IMR-90 (cell line): ENCODE measurements around the gene DNM3. TPM values are rescaled to one million over a fixed set of nuclear protein-coding genes. Genes with fewer than 3 reads are reported as not detected.

Experiments used
- ATAC-seq: fragments of 200-7000 bp; cut with Tn5 transposase; 2 replicates; pipeline ENCODE4 v1.9.1; 2020; ENCODE audit warnings: low read depth, mild to moderate bottlenecking, moderate library complexity
- BruUV-seq: library from RNA; stranded (reverse); fragments of 400-500 nt; replicated peaks from 2 replicates; lab custom pipeline; 2021; lab: Mats Ljungman, UMichigan
- CTCF ChIA-PET: fragments of 300-600 bp; formaldehyde crosslinking; extraction: SDS; loops from one replicate; lab custom pipeline; 2021; ENCODE audit warnings: antibody characterized with exemption; lab: Yijun Ruan, JAX
- POLR2A ChIA-PET: fragments of 300-600 bp; sonication (Branson Sonifier 250); formaldehyde crosslinking; loops from one replicate; lab custom pipeline; 2022; ENCODE audit warnings: antibody characterized with exemption; ENCODE audit not compliant: unreplicated experiment; lab: Charles Lee
- DNase-seq: peaks from one replicate; pipeline ENCODE4 v3.0.0; 2013
- H2AFZ ChIP-seq: replicated peaks from 2 replicates; pipeline ENCODE3; 2013; ENCODE audit warnings: low read length, mild to moderate bottlenecking; ENCODE audit not compliant: poor library complexity
- H2AK5ac ChIP-seq: 2 replicates; pipeline ENCODE4 v1.6.1; 2013; ENCODE audit warnings: low read depth, low read length, inconsistent platforms
- H2AK9ac ChIP-seq: replicated peaks from 2 replicates; pipeline ENCODE3; 2013; ENCODE audit warnings: mild to moderate bottlenecking, low read depth, low read length, moderate library complexity; ENCODE audit not compliant: poor library complexity
- H2BK120ac ChIP-seq: 2 replicates; pipeline ENCODE4 v1.6.1; 2013; ENCODE audit warnings: low read depth, low read length, inconsistent platforms
- H2BK15ac ChIP-seq: 3 replicates; pipeline ENCODE4 v1.6.1; 2013; ENCODE audit warnings: low read depth, low read length, inconsistent platforms
- H2BK20ac ChIP-seq: 2 replicates; pipeline ENCODE4 v1.6.1; 2013; ENCODE audit warnings: low read depth, mild to moderate bottlenecking, inconsistent platforms, low read length, moderate library complexity
- H2BK5ac ChIP-seq: 2 replicates; pipeline ENCODE4 v1.6.1; 2013; ENCODE audit warnings: mild to moderate bottlenecking, low read depth, low read length, inconsistent platforms; ENCODE audit not compliant: poor library complexity, severe bottlenecking
- H3K14ac ChIP-seq: replicated peaks from 2 replicates; pipeline ENCODE4 v1.6.1; 2013; ENCODE audit warnings: low read depth, low read length, inconsistent platforms
- H3K18ac ChIP-seq: 2 replicates; pipeline ENCODE4 v1.6.1; 2013; ENCODE audit warnings: low read depth, low read length, control low read depth
- H3K23ac ChIP-seq: 2 replicates; pipeline ENCODE4 v1.6.1; 2013; ENCODE audit warnings: low read depth, low read length, inconsistent platforms
- H3K27ac ChIP-seq: 2 replicates; pipeline ENCODE4 v1.5.1; 2013; ENCODE audit warnings: mild to moderate bottlenecking, control low read depth, low read length; ENCODE audit not compliant: insufficient read depth
- H3K27me3 ChIP-seq: 2 replicates; pipeline ENCODE4 v1.6.1; 2013; ENCODE audit warnings: low read length; ENCODE audit not compliant: control insufficient read depth, insufficient read depth
- H3K36me3 ChIP-seq: 2 replicates; pipeline ENCODE4 v1.6.1; 2013; ENCODE audit warnings: low read length, mixed read lengths; ENCODE audit not compliant: control insufficient read depth, insufficient read depth
- H3K4ac ChIP-seq: 2 replicates; pipeline ENCODE4 v1.6.1; 2013; ENCODE audit warnings: low read depth, low read length, inconsistent platforms
- H3K4me1 ChIP-seq: 2 replicates; pipeline ENCODE4 v1.6.1; 2013; ENCODE audit warnings: low read length, mixed read lengths; ENCODE audit not compliant: control insufficient read depth, insufficient read depth
- H3K4me2 ChIP-seq: 2 replicates; pipeline ENCODE4 v1.6.1; 2013; ENCODE audit warnings: low read depth, mild to moderate bottlenecking, control low read depth, low read length, moderate library complexity
- H3K4me3 ChIP-seq: 2 replicates; pipeline ENCODE4 v1.5.1; 2013; ENCODE audit warnings: low read depth, mild to moderate bottlenecking, control low read depth, low read length, moderate library complexity; ENCODE audit not compliant: insufficient read depth
- H3K56ac ChIP-seq: 2 replicates; pipeline ENCODE4 v1.6.1; 2013; ENCODE audit warnings: low read length, inconsistent platforms; ENCODE audit not compliant: insufficient read depth; ENCODE audit errors: extremely low read depth
- H3K79me1 ChIP-seq, 2 experiments: 2 replicates each; pipeline ENCODE4 v1.6.1; 2013; ENCODE audit warnings: low read length in 2 of 2, inconsistent platforms in 1 of 2, low read depth in 1 of 2
- H3K9ac ChIP-seq: 2 replicates; pipeline ENCODE4 v1.6.1; 2013; ENCODE audit warnings: low read depth, low read length, control low read depth
- H3K9me1 ChIP-seq: 2 replicates; pipeline ENCODE4 v1.6.1; 2013; ENCODE audit warnings: low read length, inconsistent platforms; ENCODE audit not compliant: insufficient read depth
- H3K9me3 ChIP-seq: 2 replicates; pipeline ENCODE4 v1.6.1; 2013; ENCODE audit warnings: low read length; ENCODE audit not compliant: control insufficient read depth, insufficient read depth
- H4K20me1 ChIP-seq: 2 replicates; pipeline ENCODE4 v1.6.1; 2013; ENCODE audit warnings: low read length, inconsistent platforms; ENCODE audit not compliant: insufficient read depth
- H4K5ac ChIP-seq: 2 replicates; pipeline ENCODE4 v1.6.1; 2013; ENCODE audit warnings: mild to moderate bottlenecking, low read depth, low read length, control low read depth
- H4K8ac ChIP-seq, 2 experiments: 2 replicates each; pipeline ENCODE4 v1.6.1; 2013; ENCODE audit warnings: low read depth in 2 of 2, low read length in 2 of 2, control low read depth in 1 of 2, inconsistent platforms in 1 of 2
- H4K91ac ChIP-seq: 2 replicates; pipeline ENCODE4 v1.6.1; 2013; ENCODE audit warnings: low read depth, low read length, inconsistent platforms; ENCODE audit not compliant: insufficient read depth
- BHLHE40 ChIP-seq: fragments of 150-350 bp; IDR thresholded peaks from 2 replicates; pipeline ENCODE4 v1.6.1; 2016; ENCODE audit warnings: mild to moderate bottlenecking, low read depth, low read length
- CEBPB ChIP-seq: IDR thresholded peaks from 2 replicates; pipeline ENCODE4 v1.6.1; 2012; ENCODE audit warnings: low read depth, low read length, improper control_type of control experiment
- CHD1 ChIP-seq: IDR thresholded peaks from 2 replicates; pipeline ENCODE4 v1.6.1; 2012; ENCODE audit warnings: low read depth, low read length, improper control_type of control experiment
- CTCF ChIP-seq: conservative IDR thresholded peaks from 2 replicates; pipeline ENCODE4 v1.5.1; 2012; ENCODE audit warnings: mild to moderate bottlenecking, low read depth, low read length, improper control_type of control experiment
- ELK1 ChIP-seq: fragments of 150-350 bp; IDR thresholded peaks from 2 replicates; pipeline ENCODE4 v1.6.1; 2016; ENCODE audit warnings: low read depth, mild to moderate bottlenecking, low read length, moderate library complexity, borderline replicate concordance
- FOS ChIP-seq: fragments of 150-350 bp; IDR thresholded peaks from 2 replicates; pipeline ENCODE4 v1.6.1; 2016; ENCODE audit warnings: low read depth, low read length
- MAZ ChIP-seq: IDR thresholded peaks from 2 replicates; pipeline ENCODE4 v1.6.1; 2012; ENCODE audit warnings: low read depth, mild to moderate bottlenecking, low read length, improper control_type of control experiment, moderate library complexity, borderline replicate concordance
- MXI1 ChIP-seq: IDR thresholded peaks from 2 replicates; pipeline ENCODE4 v1.6.1; 2012; ENCODE audit warnings: low read depth, mild to moderate bottlenecking, low read length, moderate library complexity, borderline replicate concordance
- NFE2L2 ChIP-seq: fragments of 150-350 bp; IDR thresholded peaks from 2 replicates; pipeline ENCODE4 v1.6.1; 2016; ENCODE audit warnings: low read depth, mild to moderate bottlenecking, low read length
- POLR2A ChIP-seq: IDR thresholded peaks from 2 replicates; pipeline ENCODE4 v1.6.1; 2012; ENCODE audit warnings: mild to moderate bottlenecking, low read depth, low read length
- RAD21 ChIP-seq: IDR thresholded peaks from 2 replicates; pipeline ENCODE4 v1.6.1; 2012; ENCODE audit warnings: low read length, improper control_type of control experiment
- RCOR1 ChIP-seq: IDR thresholded peaks from 2 replicates; pipeline ENCODE4 v1.6.1; 2012; ENCODE audit warnings: mild to moderate bottlenecking, low read length, improper control_type of control experiment; ENCODE audit not compliant: insufficient replicate concordance
- RFX5 ChIP-seq: IDR thresholded peaks from 2 replicates; pipeline ENCODE4 v1.8.0; 2012; ENCODE audit warnings: low read depth, mild to moderate bottlenecking, low read length, moderate library complexity
- SMC3 ChIP-seq: fragments of 150-350 bp; IDR thresholded peaks from 2 replicates; pipeline ENCODE4 v1.6.1; 2016; ENCODE audit warnings: low read depth, mild to moderate bottlenecking, antibody characterized with exemption, low read length, moderate library complexity
- USF2 ChIP-seq: fragments of 150-350 bp; IDR thresholded peaks from 2 replicates; pipeline ENCODE4 v1.6.1; 2017; ENCODE audit warnings: mild to moderate bottlenecking, antibody characterized with exemption, low read length, low read depth
- WGBS, 2 experiments: methylation state at CpG; one replicate each; pipeline versions ENCODE4 v1.1.5 to v1.1.7; 2013; ENCODE audit warnings: missing lambda C conversion rate in 2 of 2; ENCODE audit not compliant: insufficient read length in 1 of 2; ENCODE audit errors: extremely low coverage in 2 of 2; 5-methylcytosine and 5-hydroxymethylcytosine counted together
- dilution Hi-C: fragments of 300-500 bp; cut with HindIII; formaldehyde crosslinking; loops from one replicate; pipeline ENCODE4 v1.14.3; 2018; ENCODE audit warnings: low sequenced_read_pairs; ENCODE audit not compliant: unreplicated experiment
- in situ Hi-C: fragments of 300-500 bp; cut with MboI; formaldehyde crosslinking; loops from 3 replicates; pipeline ENCODE4 v1.14.3; 2019; ENCODE audit warnings: low sequenced_read_pairs, inconsistent platforms, mixed read lengths
- intact Hi-C: fragments of 100-400 bp; cut with micrococcal nuclease; formaldehyde crosslinking; loops from 2 replicates; pipeline ENCODE4 v1.10.0; 2022
- polyA plus RNA-seq, 3 experiments: library from polyadenylated mRNA; depleted of rRNA; stranded (reverse); fragments of >200 nt; gene quantifications; 2 replicates each; pipeline ENCODE4 v1.2.3, GENCODE V29; 2012; ENCODE audit warnings: low replicate concordance in 1 of 3
- total RNA-seq: library from RNA; depleted of rRNA; stranded (reverse); fragments of >200 nt; gene quantifications from 2 replicates; pipeline ENCODE4 v1.2.3, GENCODE V29; 2012

Gene DNM3
- total and polyA plus RNA-seq, 2 of the 4 experiments (the other 2 are of a cell fraction) = 0.36 TPM

DNA sequence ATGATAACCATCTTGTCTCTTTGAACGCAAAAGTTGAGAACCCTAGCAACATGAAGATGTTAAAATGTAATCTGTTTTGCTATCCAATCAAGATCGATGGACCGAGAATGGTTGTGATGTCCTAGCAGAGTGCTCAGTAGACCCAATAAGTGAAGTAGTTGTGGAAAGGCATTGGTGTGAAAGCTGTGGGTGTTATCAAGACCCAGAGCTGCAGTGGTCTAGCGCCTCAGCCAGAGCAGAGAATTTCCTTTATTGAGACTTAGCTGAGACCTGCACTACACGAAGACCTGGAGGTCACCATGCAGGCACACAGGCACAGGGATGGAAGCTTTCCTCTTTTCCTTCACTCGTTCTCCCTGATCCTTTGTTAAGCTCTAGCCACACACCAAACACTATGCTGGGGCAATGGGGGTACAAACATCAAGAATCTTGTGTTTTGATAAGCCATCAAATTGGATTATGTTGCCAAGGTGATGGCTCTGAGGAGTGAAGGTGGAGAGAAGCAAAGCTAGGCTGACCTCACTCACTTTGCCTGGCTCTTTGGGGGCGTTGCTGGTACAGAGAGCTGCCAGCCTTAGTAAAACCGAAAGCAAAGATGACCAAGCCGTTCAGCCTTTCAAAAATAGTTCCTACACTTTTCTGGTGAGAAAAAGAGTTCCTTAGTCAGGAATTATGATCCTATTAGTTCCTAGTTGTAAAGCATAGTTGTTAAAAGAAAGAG is 35.7 kb upstream of the DNM3 start:
- Histone ChIP-seq H3K27me3 (no peaks in the 10 kb centered on the region), H3K23ac (no peak overlapping the region), H3K9ac (no peak overlapping the region), H2AK9ac (no peak overlapping the region), H3K14ac (no peak overlapping the region), H3K9me1 (no peaks in the 10 kb centered on the region; the same call in 1 of the 2 replicates), H3K18ac (no peak overlapping the region), H2BK15ac (no peak overlapping the region), H3K4me2 (no peak overlapping the region), H3K79me1 (no peaks in the 10 kb centered on the region), H4K91ac (no peak overlapping the region), H2BK20ac (no peak overlapping the region), H4K5ac (no peak overlapping the region), H3K4me3 (no peak overlapping the region), H3K36me3 (no peaks in the 10 kb centered on the region), H2BK120ac (no peak overlapping the region), H3K56ac (no peak overlapping the region), H3K27ac (no peak overlapping the region), H2AFZ (no peak overlapping the region), H3K4me1 (peaks cover 4% of the 10 kb centered on the region; the same call in 1 of the 2 replicates), H3K9me3 (no peaks in the 10 kb centered on the region), H3K4ac (no peak overlapping the region), H4K8ac (no peak overlapping the region), H2AK5ac (no peak overlapping the region), H2BK5ac (no peak overlapping the region), H4K20me1 (no peaks in the 10 kb centered on the region)
- dilution Hi-C loops (no loop called here), intact Hi-C loops (no loop called here), in situ Hi-C loops (loop anchor here (5.0 to 25.0 kb wide), 2 partner anchors 177 to 607 kb away; partner anchors contain the start of gene C1orf105)
- ChIA-PET POLR2A (no interaction called here), CTCF (interaction anchor here (1.9 kb wide), 1 partner anchor 179 kb away, joined by 8 read pairs; no protein-coding TSS in a partner anchor)
- DNase-seq = no peak
- BruUV-seq = no TSS peak
- no peak for ATAC-seq
- WGBS, 2 experiments = no CpG with 5 or more reads among the region's 9 CpGs
- no peak for TF ChIP-seq BHLHE40
- TF ChIP-seq MXI1 = no peak
- TF ChIP-seq SMC3 = no peak
- TF ChIP-seq NFE2L2 = no peak
- TF ChIP-seq MAZ = no peak
- TF ChIP-seq CEBPB = no peak
- no peak for TF ChIP-seq CHD1
- TF ChIP-seq CTCF = no peak
- TF ChIP-seq RCOR1 = no peak
- no peak for TF ChIP-seq ELK1
- TF ChIP-seq FOS = no peak
- no peak for TF ChIP-seq POLR2A
- no peak for TF ChIP-seq RAD21
- no peak for TF ChIP-seq RFX5
- no peak for TF ChIP-seq USF2
